PC-3 (cell line): ENCODE results near the gene EFCAB14.

Source experiments
- EZH2 ChIP-seq: fragments of 300-600 bp; sonication (generic); IDR thresholded peaks from one replicate; pipeline ENCODE4 v1.6.1; 2017; ENCODE audit warnings: antibody characterized with exemption, mild to moderate bottlenecking, low read length; ENCODE audit not compliant: unreplicated experiment
- EZH2phosphoT487 ChIP-seq: fragments of 300-600 bp; sonication (generic); IDR thresholded peaks from 2 replicates; pipeline ENCODE4 v1.6.1; 2018; ENCODE audit warnings: mild to moderate bottlenecking, antibody characterized with exemption, low read length, borderline replicate concordance
- TF ChIP-seq, protein P1 (sequence below): fragments of 300-600 bp; sonication (generic); conservative IDR thresholded peaks from 2 replicates; pipeline ENCODE4 v1.5.1; 2017; ENCODE audit warnings: antibody characterized with exemption, low read depth, mild to moderate bottlenecking, low read length

- TF ChIP-seq, protein P1, sequence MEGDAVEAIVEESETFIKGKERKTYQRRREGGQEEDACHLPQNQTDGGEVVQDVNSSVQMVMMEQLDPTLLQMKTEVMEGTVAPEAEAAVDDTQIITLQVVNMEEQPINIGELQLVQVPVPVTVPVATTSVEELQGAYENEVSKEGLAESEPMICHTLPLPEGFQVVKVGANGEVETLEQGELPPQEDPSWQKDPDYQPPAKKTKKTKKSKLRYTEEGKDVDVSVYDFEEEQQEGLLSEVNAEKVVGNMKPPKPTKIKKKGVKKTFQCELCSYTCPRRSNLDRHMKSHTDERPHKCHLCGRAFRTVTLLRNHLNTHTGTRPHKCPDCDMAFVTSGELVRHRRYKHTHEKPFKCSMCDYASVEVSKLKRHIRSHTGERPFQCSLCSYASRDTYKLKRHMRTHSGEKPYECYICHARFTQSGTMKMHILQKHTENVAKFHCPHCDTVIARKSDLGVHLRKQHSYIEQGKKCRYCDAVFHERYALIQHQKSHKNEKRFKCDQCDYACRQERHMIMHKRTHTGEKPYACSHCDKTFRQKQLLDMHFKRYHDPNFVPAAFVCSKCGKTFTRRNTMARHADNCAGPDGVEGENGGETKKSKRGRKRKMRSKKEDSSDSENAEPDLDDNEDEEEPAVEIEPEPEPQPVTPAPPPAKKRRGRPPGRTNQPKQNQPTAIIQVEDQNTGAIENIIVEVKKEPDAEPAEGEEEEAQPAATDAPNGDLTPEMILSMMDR, result no peak
- TF ChIP-seq EZH2, result no peak
- no peak for TF ChIP-seq EZH2phosphoT487
Observed at GRCh38 chr1:46676531-46676930, 42.4 kb downstream of the EFCAB14 start.
